AG04449 (cell line): ENCODE measurements around the gene SCN5A.

Experiments used
- CTCF ChIA-PET: fragments of 350-600 bp; formaldehyde crosslinking; extraction: SDS; loops from one replicate; lab custom pipeline; 2021; ENCODE audit warnings: antibody characterized with exemption; lab: Yijun Ruan, JAX
- POLR2A ChIA-PET: fragments of 400-600, 350-600 bp; formaldehyde crosslinking; extraction: SDS; loops from one replicate; lab custom pipeline; 2020; ENCODE audit warnings: antibody characterized with exemption, inconsistent platforms; lab: Yijun Ruan, JAX
- DNase-seq: peaks from one replicate; pipeline ENCODE4 v3.0.0-alpha.2; 2010; ENCODE audit warnings: low read depth, low spot score
- H3K4me3 ChIP-seq: 2 replicates; pipeline ENCODE4 v1.5.1; 2011; ENCODE audit warnings: low read depth, mild to moderate bottlenecking, control low read depth, low read length
- CTCF ChIP-seq: IDR thresholded peaks from one replicate; pipeline ENCODE4 v1.5.1; 2011; ENCODE audit warnings: mild to moderate bottlenecking, moderate library complexity, low read length, control low read depth, inconsistent platforms; ENCODE audit not compliant: insufficient read depth; ENCODE audit errors: missing control alignments

The SCN5A gene

GRCh38 chr3:38613426-38613825 is 36.1 kb downstream of the SCN5A start:
- no peak for DNase-seq
- CTCF ChIA-PET, result no interaction called here
- TF ChIP-seq CTCF, result no peak
- no peak overlapping the region for H3K4me3 ChIP-seq
- POLR2A ChIA-PET, result no interaction called here

GRCh38 chr3:38611866-38612265 is 37.6 kb downstream of the SCN5A start:
- CTCF ChIA-PET, result no interaction called here
- POLR2A ChIA-PET, result no interaction called here
- no peak overlapping the region for H3K4me3 ChIP-seq
- DNase-seq, result no peak
- no peak for TF ChIP-seq CTCF

GRCh38 chr3:38610934-38611333 is 38.6 kb downstream of the SCN5A start:
- ChIA-PET POLR2A (no interaction called here), CTCF (no interaction called here)
- no peak overlapping the region for H3K4me3 ChIP-seq
- DNase-seq, result no peak
- TF ChIP-seq CTCF, result no peak

- no peak for DNase-seq
- CTCF ChIA-PET, result no interaction called here
- no peak for TF ChIP-seq CTCF
- H3K4me3 ChIP-seq, result no peak overlapping the region
- POLR2A ChIA-PET, result no interaction called here
Measured at GRCh38 chr3:38610436-38610835, 39.1 kb downstream of the SCN5A start.

- no peak for TF ChIP-seq CTCF
- POLR2A ChIA-PET, result no interaction called here
- no peak overlapping the region for H3K4me3 ChIP-seq
- DNase-seq, result no peak
- CTCF ChIA-PET, result no interaction called here
Measured at GRCh38 chr3:38609386-38610111, 39.9 kb downstream of the SCN5A start.

GRCh38 chr3:38608961-38609360 is 40.5 kb downstream of the SCN5A start:
- no peak overlapping the region for H3K4me3 ChIP-seq
- ChIA-PET CTCF (no interaction called here), POLR2A (no interaction called here)
- no peak for DNase-seq
- TF ChIP-seq CTCF, result no peak
